IPS-11a (cell line): ENCODE data around the gene SPINK7.

Source experiments
- H3K4me3 ChIP-seq: one replicate; pipeline ENCODE4 v1.5.1; 2013; ENCODE audit warnings: low read depth, low read length, control low read depth

The SPINK7 gene

GRCh38 chr5:148343603-148344487, 31.6 kb downstream of the SPINK7 start:
- no peak overlapping the region for H3K4me3 ChIP-seq

DNA sequence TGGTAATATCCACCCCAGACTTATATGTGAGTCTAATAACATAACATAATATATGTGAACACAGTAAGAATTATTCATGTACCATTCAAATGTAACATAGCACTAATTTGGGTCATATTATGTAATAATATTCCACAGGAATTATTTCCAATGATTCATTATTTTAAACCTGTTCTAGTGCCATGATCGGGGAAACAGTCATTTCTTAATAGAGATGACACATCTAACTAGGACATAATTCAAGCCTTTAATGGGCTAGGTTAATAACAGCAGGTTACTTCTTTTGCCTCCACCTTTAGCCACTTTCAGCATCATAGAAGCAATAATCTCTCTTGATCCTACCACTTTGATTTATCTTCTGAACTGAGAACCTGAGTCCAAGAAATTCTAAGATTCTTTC, 35.5 kb downstream of the SPINK7 start:
- H3K4me3 ChIP-seq, result no peak overlapping the region

DNA sequence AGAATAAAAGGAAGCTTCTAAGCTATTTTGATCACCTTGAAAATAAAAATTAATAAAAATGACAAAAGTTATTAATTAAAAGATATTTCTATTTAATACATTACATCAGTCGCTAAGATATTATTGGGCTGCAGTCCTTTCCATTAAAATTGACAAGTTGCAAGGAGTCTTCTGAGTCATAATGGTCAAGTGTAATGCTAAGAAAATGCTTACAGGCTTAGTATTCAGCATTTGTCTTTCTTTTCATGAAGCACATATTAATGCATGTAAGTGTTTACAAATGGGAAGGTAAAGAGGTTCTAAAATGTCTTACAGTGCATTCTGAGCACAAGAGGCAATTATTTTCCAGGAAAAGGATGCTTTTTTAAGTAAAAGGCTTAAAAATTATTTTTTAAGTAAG, 40.5 kb downstream of the SPINK7 start:
- no peak overlapping the region for H3K4me3 ChIP-seq

DNA sequence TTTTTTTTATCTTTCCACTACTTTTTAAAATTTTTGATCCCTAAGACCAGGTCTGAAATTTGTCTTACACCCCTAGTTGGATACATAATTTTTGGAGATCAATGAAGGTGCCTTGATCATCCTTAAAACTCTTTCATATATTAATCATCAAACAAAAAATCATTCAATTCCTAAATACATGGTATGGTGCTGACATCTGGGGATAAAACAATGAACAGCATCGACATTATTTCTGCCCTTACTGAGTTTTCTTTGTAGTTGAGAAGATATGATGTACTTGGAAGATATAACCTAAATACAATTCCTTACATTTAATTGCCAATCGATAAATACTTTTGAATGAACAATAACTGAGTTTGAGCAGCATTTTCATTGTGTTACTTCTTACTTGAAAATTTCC, 41.4 kb downstream of the SPINK7 start:
- no peak overlapping the region for H3K4me3 ChIP-seq

DNA sequence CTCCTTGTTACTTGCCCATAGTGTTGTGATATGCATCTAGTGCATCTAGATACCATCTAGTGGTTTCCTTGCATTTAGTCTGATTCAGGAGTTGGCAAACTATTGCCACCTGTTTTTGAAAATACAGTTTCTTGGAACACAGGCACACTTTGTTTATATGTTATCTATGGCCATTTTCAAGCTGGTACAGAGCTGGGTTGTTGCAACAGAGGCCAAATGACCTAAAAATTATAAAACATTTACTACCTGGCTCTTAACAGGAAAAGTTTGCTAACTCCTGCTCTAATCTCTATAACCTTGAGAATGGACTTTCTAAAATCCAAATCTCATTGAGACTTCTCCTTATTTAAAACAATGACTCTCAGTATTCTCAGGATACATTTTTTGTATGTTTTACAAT, 52.1 kb downstream of the SPINK7 start:
- no peak overlapping the region for H3K4me3 ChIP-seq
